ENCODE results near the gene BAZ1A. TPM values are rescaled to one million over a fixed set of nuclear protein-coding genes. Genes with fewer than 3 reads are reported as not detected.

Gene BAZ1A
- total and polyA plus RNA-seq, 9 of the 15 experiments (the other 6 are each of a cell fraction or from before 2014, with no cell fraction given): 22.0 to 71.2 (median 39.1) TPM

GRCh38 chr14:34851395-34851794 is 23.8 kb downstream of the BAZ1A start:
- intact Hi-C loops (cut with micrococcal nuclease) (no loop called here), in situ Hi-C loops (cut with MboI) (no loop called here)
- FAIRE-seq: no peak
- Histone ChIP-seq H3K27ac (ENCODE audit: extremely low read depth, low read depth, low read length) (no peak overlapping the region), H3K9me1 (ENCODE audit: control insufficient read depth, insufficient read depth, low read length) (no peaks in the 10 kb centered on the region), H3K79me2 (ENCODE audit: control insufficient read depth, insufficient read depth, low read length) (peaks cover 19% of the 10 kb centered on the region), H2AFZ (ENCODE audit: low read depth, low read length) (no peak overlapping the region), H3K36me3 (ENCODE audit: control insufficient read depth, insufficient read depth, low read length) (peaks cover 73% of the 10 kb centered on the region), H3K4me2 (ENCODE audit: insufficient read depth, low read length) (no peak overlapping the region), H3K9me3 (replicated peaks; ENCODE audit: control insufficient read depth, insufficient read depth, low read depth, low read length) (no peaks in the 10 kb centered on the region), H3K27me3 (ENCODE audit: control insufficient read depth in 2 of 2, insufficient read depth in 2 of 2, low read length in 2 of 2) (no peaks in the 10 kb centered on the region), H3K4me3 (no peak overlapping the region), H3K9ac (ENCODE audit: insufficient read depth in 1 of 2, low read depth in 2 of 2, low read length in 2 of 2) (no peak overlapping the region), H4K20me1 (replicated peaks; ENCODE audit: control insufficient read depth, insufficient read depth, low read length) (no peaks in the 10 kb centered on the region), H3K4me1 (replicated peaks in 1 of 2; ENCODE audit: control insufficient read depth in 2 of 2, insufficient read depth in 2 of 2, low read length in 2 of 2) (no peaks in the 10 kb centered on the region)
- POLR2A ChIA-PET: no interaction called here
- BruUV-seq (replicated peaks): no TSS peak
- CTCF ChIA-PET (ENCODE audit: low intra/inter-chr PET ratio): no interaction called here
- WGBS (ENCODE audit: insufficient coverage, low coverage, missing lambda C conversion rate): 73% methylated on average over 2 of the region's 2 CpGs
- no peak for DNase-seq (ENCODE audit: extremely low read depth in 1 of 4, low spot score in 3 of 4)
- TF ChIP-seq PREB (CRISPR knock-in tag; IDR thresholded peaks at IDR 0.05): no peak
- TF ChIP-seq U2AF1 (optimal IDR thresholded peaks at IDR 0.05; ENCODE audit: low read depth, low read length): no peak
- TF ChIP-seq MTA1 (IDR thresholded peaks at IDR 0.05; ENCODE audit: borderline replicate concordance): no peak
- no peak for TF ChIP-seq SMAD3 (CRISPR knock-in tag; conservative IDR thresholded peaks at IDR 0.05)
- no peak for TF ChIP-seq RB1 (IDR thresholded peaks at IDR 0.05; ENCODE audit: low read depth)
- no peak for ATAC-seq

DNA sequence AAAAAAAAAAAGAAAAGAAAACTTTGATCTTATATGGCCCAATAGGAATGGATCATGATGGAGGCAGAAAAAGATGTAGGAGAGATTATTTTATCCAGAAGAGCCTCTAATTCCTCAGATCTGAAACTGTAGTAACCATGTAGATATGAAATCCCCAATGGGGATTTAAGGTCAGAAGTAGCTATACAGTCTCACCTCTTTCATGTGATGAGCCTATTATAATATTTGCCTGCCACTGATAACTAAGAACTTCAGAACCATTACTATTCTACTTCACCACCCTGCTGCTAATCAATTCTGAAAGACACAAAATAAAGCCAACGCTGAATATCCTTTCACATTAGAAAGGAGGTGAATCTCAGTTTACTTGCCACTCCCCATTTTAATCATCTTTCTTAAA is 29.3 kb downstream of the BAZ1A start:
- peaks cover 76% of the 10 kb centered on the region for H3K36me3 ChIP-seq (ENCODE audit: control insufficient read depth, insufficient read depth, low read length)
- no peak overlapping the region for H3K4me2 ChIP-seq (ENCODE audit: insufficient read depth, low read length)
- WGBS (ENCODE audit: insufficient coverage, low coverage, missing lambda C conversion rate): 100% methylated on average over 1 of the region's 1 CpG
- ChIA-PET CTCF (ENCODE audit: low intra/inter-chr PET ratio) (no interaction called here), POLR2A (no interaction called here)
- intact Hi-C loops (cut with micrococcal nuclease): no loop called here
- H4K20me1 ChIP-seq (replicated peaks; ENCODE audit: control insufficient read depth, insufficient read depth, low read length): no peaks in the 10 kb centered on the region
- DNase-seq (ENCODE audit: extremely low read depth in 1 of 4, low spot score in 3 of 4) (no peak), ATAC-seq (no peak), FAIRE-seq (no peak)
- H3K4me3 ChIP-seq: no peak overlapping the region
- H3K9me3 ChIP-seq (replicated peaks; ENCODE audit: control insufficient read depth, insufficient read depth, low read depth, low read length): no peaks in the 10 kb centered on the region
- H3K79me2 ChIP-seq (ENCODE audit: control insufficient read depth, insufficient read depth, low read length): peaks cover 38% of the 10 kb centered on the region
- in situ Hi-C loops (cut with MboI): no loop called here
- H3K27me3 ChIP-seq (ENCODE audit: control insufficient read depth in 2 of 2, insufficient read depth in 2 of 2, low read length in 2 of 2): no peaks in the 10 kb centered on the region
- no peak overlapping the region for H3K27ac ChIP-seq (ENCODE audit: extremely low read depth, low read depth, low read length)
- H3K9me1 ChIP-seq (ENCODE audit: control insufficient read depth, insufficient read depth, low read length): no peaks in the 10 kb centered on the region
- BruUV-seq (replicated peaks): no TSS peak
- H3K4me1 ChIP-seq (replicated peaks in 1 of 2; ENCODE audit: control insufficient read depth in 2 of 2, insufficient read depth in 2 of 2, low read length in 2 of 2): peaks cover 8 to 9% of the 10 kb centered on the region in 2 experiments; a peak in 4 of 5 replicates
- H3K9ac ChIP-seq (ENCODE audit: insufficient read depth in 1 of 2, low read depth in 2 of 2, low read length in 2 of 2): no peak overlapping the region
- no peak overlapping the region for H2AFZ ChIP-seq (ENCODE audit: low read depth, low read length)
- no peak for TF ChIP-seq KDM2B (CRISPR knock-in tag; IDR thresholded peaks at IDR 0.05)
